Neuronal stem cell (in vitro differentiated cells): ENCODE data around the gene NAV2.

Experiments
- DNase-seq: peaks from one replicate; pipeline ENCODE4 v3.0.0-alpha.2; 2013; ENCODE audit warnings: low spot score
- H2AFZ ChIP-seq: one replicate; pipeline ENCODE4 v1.6.1; 2013; ENCODE audit warnings: mild to moderate bottlenecking, low read length, inconsistent platforms
- H2AK5ac ChIP-seq: 2 replicates; pipeline ENCODE4 v1.6.1; 2013; ENCODE audit warnings: low read depth, mild to moderate bottlenecking, inconsistent platforms, low read length, moderate library complexity, mixed read lengths
- H2BK120ac ChIP-seq: 2 replicates; pipeline ENCODE4 v1.6.1; 2013; ENCODE audit warnings: low read depth, mild to moderate bottlenecking, inconsistent platforms, low read length, moderate library complexity, mixed read lengths
- H2BK12ac ChIP-seq: one replicate; pipeline ENCODE4 v1.6.1; 2013; ENCODE audit warnings: low read length, inconsistent platforms
- H2BK15ac ChIP-seq: 2 replicates; pipeline ENCODE4 v1.6.1; 2013; ENCODE audit warnings: mild to moderate bottlenecking, low read length, inconsistent platforms, mixed read lengths
- H2BK5ac ChIP-seq: one replicate; pipeline ENCODE4 v1.6.1; 2013; ENCODE audit warnings: inconsistent platforms, mild to moderate bottlenecking, low read length, moderate library complexity
- H3K14ac ChIP-seq: one replicate; pipeline ENCODE4 v1.6.1; 2013; ENCODE audit warnings: low read length, inconsistent platforms
- H3K18ac ChIP-seq: 2 replicates; pipeline ENCODE4 v1.6.1; 2013; ENCODE audit warnings: low read length, inconsistent platforms
- H3K23ac ChIP-seq: 2 replicates; pipeline ENCODE4 v1.6.1; 2013; ENCODE audit warnings: low read depth, mild to moderate bottlenecking, mixed read lengths, low read length, inconsistent platforms; ENCODE audit not compliant: poor library complexity
- H3K27ac ChIP-seq: replicated peaks from 3 replicates; pipeline ENCODE4 v1.5.1; 2013; ENCODE audit warnings: low read length, inconsistent platforms
- H3K27me3 ChIP-seq, 3 experiments: 2 replicates each; pipeline ENCODE4 v1.6.1; 2013; ENCODE audit warnings: low read length in 3 of 3, mild to moderate bottlenecking in 2 of 3, inconsistent platforms in 1 of 3, low read depth in 1 of 3, mixed read lengths in 1 of 3, moderate library complexity in 1 of 3; ENCODE audit not compliant: control insufficient read depth in 3 of 3, insufficient read depth in 3 of 3
- H3K36me3 ChIP-seq, 2 donors: replicated peaks in 1 of 2; 2 replicates each; pipeline ENCODE4 v1.6.1; 2013; ENCODE audit warnings: low read length in 2 of 2; ENCODE audit not compliant: control insufficient read depth in 2 of 2, insufficient read depth in 2 of 2
- H3K4ac ChIP-seq: 2 replicates; pipeline ENCODE4 v1.6.1; 2013; ENCODE audit warnings: inconsistent platforms, mild to moderate bottlenecking, low read length, moderate library complexity
- H3K4me1 ChIP-seq, 2 donors: 1 replicate in 1 of 2; 2 replicates in 1 of 2; pipeline ENCODE4 v1.6.1; 2013; ENCODE audit warnings: low read length in 2 of 2, low read depth in 1 of 2; ENCODE audit not compliant: control insufficient read depth in 2 of 2, insufficient read depth in 1 of 2
- H3K4me2 ChIP-seq: one replicate; pipeline ENCODE4 v1.6.1; 2013; ENCODE audit warnings: mild to moderate bottlenecking, low read length, inconsistent platforms; ENCODE audit not compliant: insufficient read depth, poor library complexity, severe bottlenecking
- H3K4me3 ChIP-seq, 2 donors: 2 replicates each; pipeline ENCODE4 v1.5.1; 2013; ENCODE audit warnings: low read length in 2 of 2, mild to moderate bottlenecking in 2 of 2, inconsistent platforms in 1 of 2, moderate library complexity in 1 of 2
- H3K79me1 ChIP-seq: one replicate; pipeline ENCODE4 v1.6.1; 2013; ENCODE audit warnings: low read depth, mild to moderate bottlenecking, inconsistent platforms, low read length, moderate library complexity
- H3K9ac ChIP-seq: one replicate; pipeline ENCODE4 v1.6.1; 2013; ENCODE audit warnings: mild to moderate bottlenecking, low read depth, low read length, inconsistent platforms; ENCODE audit not compliant: poor library complexity
- H3K9me3 ChIP-seq, 2 donors: replicated peaks in 1 of 2; 2 replicates each; pipeline versions ENCODE3 to v1.6.1; 2013; ENCODE audit warnings: low read length in 2 of 2, mild to moderate bottlenecking in 2 of 2, inconsistent platforms in 1 of 2, low read depth in 1 of 2, mixed read lengths in 1 of 2, moderate library complexity in 1 of 2; ENCODE audit not compliant: control insufficient read depth in 2 of 2, insufficient read depth in 1 of 2
- H4K8ac ChIP-seq: one replicate; pipeline ENCODE4 v1.6.1; 2013; ENCODE audit warnings: low read depth, mild to moderate bottlenecking, inconsistent platforms, low read length, moderate library complexity
- H4K91ac ChIP-seq: one replicate; pipeline ENCODE4 v1.6.1; 2013; ENCODE audit warnings: low read length, low read depth, mild to moderate bottlenecking, inconsistent platforms; ENCODE audit not compliant: poor library complexity
- WGBS, 2 donors: extraction: QIAGEN DNeasy Blood & Tissue Kit; methylation state at CpG; one replicate each; pipeline ENCODE4 v1.1.7; 2013; ENCODE audit warnings: missing lambda C conversion rate in 2 of 2, mixed read lengths in 1 of 2; ENCODE audit not compliant: insufficient read length in 2 of 2, insufficient replicate concordance in 1 of 2; ENCODE audit errors: extremely low coverage in 2 of 2; 5-methylcytosine and 5-hydroxymethylcytosine counted together

NAV2 gene

DNA sequence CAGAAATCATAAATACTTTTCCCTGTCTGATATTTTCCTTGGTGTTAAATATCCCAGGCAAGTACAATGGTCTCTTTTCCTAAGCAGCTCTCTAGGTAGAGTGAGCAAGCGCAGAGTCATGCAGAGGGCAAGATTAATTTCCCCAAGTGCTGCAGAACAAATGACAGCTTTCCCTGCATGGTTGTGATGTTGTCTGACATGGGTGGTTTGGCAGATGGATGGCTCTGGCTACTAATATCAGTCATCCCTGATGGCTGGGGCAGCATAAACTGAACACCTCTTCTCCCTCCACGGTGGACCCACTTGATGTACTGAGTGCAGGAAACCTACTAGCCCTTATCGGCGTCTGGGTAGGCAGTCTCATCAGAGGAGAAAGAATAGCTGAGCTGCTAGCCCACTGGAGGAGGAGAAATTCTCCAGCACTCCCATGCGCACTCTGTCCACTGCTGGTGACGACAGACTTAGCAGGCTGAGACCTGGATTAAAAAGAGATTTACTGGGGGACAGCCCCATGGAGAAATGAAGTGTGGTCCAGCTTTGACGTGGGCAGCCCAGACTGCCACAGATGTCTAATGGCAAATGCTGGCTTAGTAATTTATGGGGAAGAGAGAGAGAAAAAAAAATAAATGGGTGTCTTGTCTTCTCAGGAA is 244.8 kb downstream of the NAV2 start:
- WGBS, 2 donors: no CpG with 5 or more reads among the region's 7 CpGs
- Histone ChIP-seq H2BK5ac (no peak overlapping the region), H4K8ac (no peak overlapping the region), H3K4me1 (peaks cover 2 to 7% of the 10 kb centered on the region in 2 donors), H3K27me3 (no peaks in the 10 kb centered on the region), H2AFZ (no peak overlapping the region), H2BK15ac (no peak overlapping the region), H3K4ac (no peak overlapping the region), H3K23ac (no peak overlapping the region), H3K9ac (no peak overlapping the region), H3K9me3 (no peaks in the 10 kb centered on the region), H3K4me2 (no peak overlapping the region), H3K27ac (no peak overlapping the region), H3K14ac (no peak overlapping the region), H4K91ac (no peak overlapping the region), H3K4me3 (no peak overlapping the region), H3K18ac (no peak overlapping the region), H2AK5ac (no peak overlapping the region), H2BK12ac (no peak overlapping the region), H3K36me3 (no peaks in the 10 kb centered on the region), H2BK120ac (no peak overlapping the region), H3K79me1 (no peaks in the 10 kb centered on the region)
- DNase-seq: no peak

GRCh38 chr11:19958204-19958603 is 245.6 kb downstream of the NAV2 start:
- Histone ChIP-seq H2BK15ac (no peak overlapping the region), H2AK5ac (no peak overlapping the region), H3K18ac (no peak overlapping the region), H4K91ac (no peak overlapping the region), H3K4me1 (peaks cover 2 to 6% of the 10 kb centered on the region in 2 donors), H3K14ac (no peak overlapping the region), H3K23ac (peak overlapping the region; percentile 5), H3K36me3 (no peaks in the 10 kb centered on the region), H3K9ac (no peak overlapping the region), H3K4ac (no peak overlapping the region), H2AFZ (no peak overlapping the region), H3K4me2 (no peak overlapping the region), H2BK5ac (no peak overlapping the region), H3K4me3 (no peak overlapping the region), H3K27ac (no peak overlapping the region), H2BK12ac (no peak overlapping the region), H3K9me3 (no peaks in the 10 kb centered on the region), H3K27me3 (no peaks in the 10 kb centered on the region), H2BK120ac (no peak overlapping the region), H4K8ac (no peak overlapping the region), H3K79me1 (no peaks in the 10 kb centered on the region)
- no peak for DNase-seq
- WGBS, 2 donors: no CpG with 5 or more reads among the region's 3 CpGs

DNA sequence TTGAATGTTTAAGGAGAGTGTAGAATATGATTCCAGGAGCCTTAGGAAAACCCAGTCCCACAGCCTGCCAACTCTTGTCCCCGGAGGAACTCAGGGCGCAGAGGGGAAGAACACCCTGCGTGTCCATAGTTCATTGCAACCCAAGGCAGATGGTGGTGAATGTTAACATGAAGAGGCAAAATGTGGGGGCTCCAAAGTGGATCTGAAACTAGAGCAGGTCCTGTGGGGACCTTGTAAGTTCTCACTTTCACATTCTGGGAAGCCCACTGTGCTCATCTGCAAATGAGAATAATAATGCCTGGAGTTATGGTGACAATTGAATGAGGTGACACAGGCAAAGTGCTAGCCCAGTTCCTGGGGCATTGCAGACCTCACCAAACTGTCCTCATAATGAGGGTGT is 246.6 kb downstream of the NAV2 start:
- no peak overlapping the region for H3K4ac ChIP-seq
- no peak overlapping the region for H2BK5ac ChIP-seq
- H4K8ac ChIP-seq: no peak overlapping the region
- no peak overlapping the region for H2BK120ac ChIP-seq
- no peak overlapping the region for H2AK5ac ChIP-seq
- no peak overlapping the region for H3K9ac ChIP-seq
- H3K4me1 ChIP-seq: no peaks in the 10 kb centered on the region
- DNase-seq: no peak
- H3K4me3 ChIP-seq: no peak overlapping the region
- no peak overlapping the region for H3K27ac ChIP-seq
- H2BK12ac ChIP-seq: no peak overlapping the region
- no peak overlapping the region for H3K4me2 ChIP-seq
- no peak overlapping the region for H2AFZ ChIP-seq
- no peaks in the 10 kb centered on the region for H3K27me3 ChIP-seq
- H4K91ac ChIP-seq: no peak overlapping the region
- no peak overlapping the region for H2BK15ac ChIP-seq
- no peak overlapping the region for H3K23ac ChIP-seq
- WGBS, 2 donors: no CpG with 5 or more reads among the region's 3 CpGs
- no peaks in the 10 kb centered on the region for H3K9me3 ChIP-seq
- no peaks in the 10 kb centered on the region for H3K36me3 ChIP-seq
- H3K79me1 ChIP-seq: no peaks in the 10 kb centered on the region
- no peak overlapping the region for H3K18ac ChIP-seq
- H3K14ac ChIP-seq: no peak overlapping the region

DNA sequence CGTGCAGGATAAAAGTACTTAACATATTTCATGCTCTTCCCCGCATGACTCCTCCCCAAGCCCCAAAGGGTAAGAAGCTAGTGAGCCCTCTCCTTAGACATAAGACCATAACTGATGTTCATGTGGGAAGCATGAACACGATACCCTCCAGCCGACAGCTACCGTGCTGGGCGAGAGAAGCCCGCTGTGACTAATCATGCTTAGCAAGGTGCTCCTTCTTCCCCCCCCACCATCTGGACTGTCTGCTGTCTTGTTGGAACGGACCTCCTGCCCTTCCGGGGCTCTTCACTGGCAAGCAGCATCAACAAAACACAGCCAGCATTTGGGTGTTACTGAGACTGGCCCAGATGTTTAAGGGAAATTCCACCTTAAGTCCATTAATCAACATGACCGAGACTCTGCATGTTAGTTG is 247.0 kb downstream of the NAV2 start:
- WGBS, 2 donors: no CpG with 5 or more reads among the region's 10 CpGs
- Histone ChIP-seq H2BK12ac (no peak overlapping the region), H4K91ac (no peak overlapping the region), H3K79me1 (no peaks in the 10 kb centered on the region), H3K4me3 (no peak overlapping the region), H2AFZ (no peak overlapping the region), H3K27ac (no peak overlapping the region), H3K23ac (no peak overlapping the region), H2BK120ac (no peak overlapping the region), H3K18ac (no peak overlapping the region), H3K9me3 (no peaks in the 10 kb centered on the region), H4K8ac (no peak overlapping the region), H3K36me3 (no peaks in the 10 kb centered on the region), H2BK5ac (no peak overlapping the region), H2BK15ac (no peak overlapping the region), H2AK5ac (no peak overlapping the region), H3K27me3 (no peaks in the 10 kb centered on the region), H3K14ac (no peak overlapping the region), H3K4me1 (no peaks in the 10 kb centered on the region), H3K4me2 (no peak overlapping the region), H3K9ac (no peak overlapping the region), H3K4ac (no peak overlapping the region)
- DNase-seq: no peak
